ENCODE results near the gene SH3GLB2. TPM values are rescaled to one million over a fixed set of nuclear protein-coding genes. Genes with fewer than 3 reads are reported as not detected.
A peak's percentile ranks its signal among the peaks of the same experiment; 100 is the strongest.

SH3GLB2 gene
- total RNA-seq, 2 donors from 2014 or later, result 86.9 to 98.1 TPM

DNA sequence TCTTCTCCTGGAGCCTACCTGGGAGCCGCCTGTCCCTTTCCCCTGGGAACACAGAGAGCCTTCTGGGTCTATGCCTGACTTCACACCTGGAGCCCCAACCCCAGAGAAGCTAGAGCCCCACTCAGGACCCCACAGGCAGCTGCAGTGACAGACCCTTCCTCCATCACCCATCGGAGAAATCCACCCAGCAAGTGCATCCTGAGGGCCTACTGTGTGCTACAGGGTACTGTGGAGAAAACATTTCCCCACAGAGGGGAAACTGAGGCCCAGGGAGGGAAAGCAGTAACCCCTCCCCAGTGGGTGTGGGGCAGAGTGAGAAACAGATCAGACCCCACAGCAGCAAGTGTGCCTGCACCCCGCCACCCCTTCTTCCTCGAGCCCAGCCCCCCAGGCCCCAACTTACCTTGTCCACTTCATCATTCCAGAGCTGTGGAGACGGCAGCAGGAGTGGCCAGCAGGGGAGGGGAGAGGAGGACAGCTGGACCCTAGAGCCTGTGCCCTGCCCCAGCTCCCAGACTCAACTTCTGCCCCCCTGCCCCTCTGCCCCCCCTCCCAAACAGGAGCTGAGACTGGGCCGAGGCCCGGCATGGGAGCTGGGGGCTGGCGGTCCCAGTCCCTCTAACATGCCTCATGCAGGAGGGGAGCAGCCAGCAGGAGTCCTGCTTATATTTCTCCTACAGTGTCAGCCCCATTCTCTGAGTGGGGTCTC is 17.7 kb downstream of the SH3GLB2 start:
- WGBS, 2 experiments (ENCODE audit: insufficient coverage in 1 of 2, insufficient read length in 1 of 2), result 93 to 100% methylated on average over 3 to 8 of the region's 8 CpGs
- H3K27ac Mint-ChIP-seq, result no peak overlapping the region
- H3K9me3 Mint-ChIP-seq, result no peaks in the 10 kb centered on the region
- H3K4me1 ChIP-seq (ENCODE audit: control insufficient read depth, insufficient read depth, low read length), result no peaks in the 10 kb centered on the region
- no peak overlapping the region for H3K4me3 ChIP-seq (ENCODE audit: low read length)
- no peak for DNase-seq
- no peak overlapping the region for H3K9ac ChIP-seq (ENCODE audit: extremely low read depth, low read length, poor library complexity, severe bottlenecking)
- H3K27me3 Mint-ChIP-seq (ENCODE audit: insufficient read depth), result no peaks in the 10 kb centered on the region
- TF ChIP-seq, protein P1, sequence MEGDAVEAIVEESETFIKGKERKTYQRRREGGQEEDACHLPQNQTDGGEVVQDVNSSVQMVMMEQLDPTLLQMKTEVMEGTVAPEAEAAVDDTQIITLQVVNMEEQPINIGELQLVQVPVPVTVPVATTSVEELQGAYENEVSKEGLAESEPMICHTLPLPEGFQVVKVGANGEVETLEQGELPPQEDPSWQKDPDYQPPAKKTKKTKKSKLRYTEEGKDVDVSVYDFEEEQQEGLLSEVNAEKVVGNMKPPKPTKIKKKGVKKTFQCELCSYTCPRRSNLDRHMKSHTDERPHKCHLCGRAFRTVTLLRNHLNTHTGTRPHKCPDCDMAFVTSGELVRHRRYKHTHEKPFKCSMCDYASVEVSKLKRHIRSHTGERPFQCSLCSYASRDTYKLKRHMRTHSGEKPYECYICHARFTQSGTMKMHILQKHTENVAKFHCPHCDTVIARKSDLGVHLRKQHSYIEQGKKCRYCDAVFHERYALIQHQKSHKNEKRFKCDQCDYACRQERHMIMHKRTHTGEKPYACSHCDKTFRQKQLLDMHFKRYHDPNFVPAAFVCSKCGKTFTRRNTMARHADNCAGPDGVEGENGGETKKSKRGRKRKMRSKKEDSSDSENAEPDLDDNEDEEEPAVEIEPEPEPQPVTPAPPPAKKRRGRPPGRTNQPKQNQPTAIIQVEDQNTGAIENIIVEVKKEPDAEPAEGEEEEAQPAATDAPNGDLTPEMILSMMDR (conservative IDR thresholded peaks at IDR 0.05), result no peak
- no peak overlapping the region for H3K4me3 Mint-ChIP-seq
- no peaks in the 10 kb centered on the region for H3K27me3 ChIP-seq (ENCODE audit: control insufficient read depth, insufficient read depth, low read length, poor library complexity, severe bottlenecking)
- H3K36me3 ChIP-seq (ENCODE audit: control insufficient read depth, insufficient read depth, low read length), result peaks cover 47% of the 10 kb centered on the region
- H3K27ac ChIP-seq (ENCODE audit: low read depth, low read length), result no peak overlapping the region
- no peaks in the 10 kb centered on the region for H3K9me3 ChIP-seq (ENCODE audit: control insufficient read depth, low read length)
- no peaks in the 10 kb centered on the region for H3K4me1 Mint-ChIP-seq
- peaks cover 38% of the 10 kb centered on the region for H3K36me3 Mint-ChIP-seq (ENCODE audit: low read depth)

- WGBS, 2 experiments (ENCODE audit: insufficient coverage in 1 of 2, insufficient read length in 1 of 2), result 94 to 96% methylated on average over 6 to 17 of the region's 17 CpGs
- peaks cover 44% of the 10 kb centered on the region for H3K36me3 ChIP-seq (ENCODE audit: control insufficient read depth, insufficient read depth, low read length)
- H3K9me3 Mint-ChIP-seq, result no peaks in the 10 kb centered on the region
Observed at GRCh38 chr9:129009584-129010141, 18.5 kb downstream of the SH3GLB2 start.

GRCh38 chr9:129008986-129009583 is 19.0 kb downstream of the SH3GLB2 start:
- no peaks in the 10 kb centered on the region for H3K4me1 ChIP-seq (ENCODE audit: control insufficient read depth, insufficient read depth, low read length)
- TF ChIP-seq, protein P1 (conservative IDR thresholded peaks at IDR 0.05), result no peak
- H3K9ac ChIP-seq (ENCODE audit: extremely low read depth, low read length, poor library complexity, severe bottlenecking), result no peak overlapping the region
- peaks cover 39% of the 10 kb centered on the region for H3K36me3 ChIP-seq (ENCODE audit: control insufficient read depth, insufficient read depth, low read length)
- H3K27ac ChIP-seq (ENCODE audit: low read depth, low read length), result no peak overlapping the region
- Mint-ChIP-seq H3K4me1 (no peaks in the 10 kb centered on the region), H3K36me3 (ENCODE audit: low read depth) (peaks cover 37% of the 10 kb centered on the region), H3K27me3 (ENCODE audit: insufficient read depth) (no peaks in the 10 kb centered on the region), H3K9me3 (no peaks in the 10 kb centered on the region), H3K27ac (no peak overlapping the region), H3K4me3 (no peak overlapping the region)
- WGBS, 2 experiments (ENCODE audit: insufficient coverage in 1 of 2, insufficient read length in 1 of 2), result 91 to 92% methylated on average over 2 to 13 of the region's 13 CpGs
- H3K9me3 ChIP-seq (ENCODE audit: control insufficient read depth, low read length), result no peaks in the 10 kb centered on the region
- no peak overlapping the region for H3K4me3 ChIP-seq (ENCODE audit: low read length)
- peak; percentile 48 for DNase-seq
- no peaks in the 10 kb centered on the region for H3K27me3 ChIP-seq (ENCODE audit: control insufficient read depth, insufficient read depth, low read length, poor library complexity, severe bottlenecking)

More at GRCh38 chr9:129009584-129010141, 18.5 kb downstream of the SH3GLB2 start:
- Histone ChIP-seq H3K27ac (ENCODE audit: low read depth, low read length) (no peak overlapping the region), H3K27me3 (ENCODE audit: control insufficient read depth, insufficient read depth, low read length, poor library complexity, severe bottlenecking) (no peaks in the 10 kb centered on the region), H3K9me3 (ENCODE audit: control insufficient read depth, low read length) (no peaks in the 10 kb centered on the region), H3K9ac (ENCODE audit: extremely low read depth, low read length, poor library complexity, severe bottlenecking) (no peak overlapping the region), H3K4me3 (ENCODE audit: low read length) (no peak overlapping the region), H3K4me1 (ENCODE audit: control insufficient read depth, insufficient read depth, low read length) (no peaks in the 10 kb centered on the region)
- H3K36me3 Mint-ChIP-seq (ENCODE audit: low read depth), result peaks cover 38% of the 10 kb centered on the region
- H3K4me3 Mint-ChIP-seq, result no peak overlapping the region
- DNase-seq, result peak; percentile 47
- H3K4me1 Mint-ChIP-seq, result no peaks in the 10 kb centered on the region
- TF ChIP-seq, protein P1 (conservative IDR thresholded peaks at IDR 0.05), result no peak
- no peaks in the 10 kb centered on the region for H3K27me3 Mint-ChIP-seq (ENCODE audit: insufficient read depth)
- H3K27ac Mint-ChIP-seq, result no peak overlapping the region

Data from endodermal cell (in vitro differentiated cells).